H1 (cell line): ENCODE results near the gene INHBC. TPM values are rescaled to one million over a fixed set of nuclear protein-coding genes. Genes with fewer than 3 reads are reported as not detected.

ENCODE experiments used
- CBX8 ChIP-seq: fragments of 300-800, 300-1000 bp; sonication (generic); IDR thresholded peaks from 2 replicates; pipeline ENCODE4 v1.7.1; 2016; ENCODE audit warnings: low read depth, low read length, borderline replicate concordance
- GABPA ChIP-seq: IDR thresholded peaks from 2 replicates; pipeline ENCODE4 v1.6.1; 2011; ENCODE audit warnings: mild to moderate bottlenecking, low read length, moderate library complexity, borderline replicate concordance; ENCODE audit not compliant: insufficient read depth
- HDAC6 ChIP-seq: IDR thresholded peaks from one replicate; pipeline ENCODE4 v1.7.1; 2012; ENCODE audit warnings: low read depth, mild to moderate bottlenecking, inconsistent platforms, low read length, moderate library complexity
- KDM1A ChIP-seq: fragments of 200-600, 300-600 bp; sonication (generic); IDR thresholded peaks from 2 replicates; pipeline ENCODE4 v1.7.1; 2016; ENCODE audit warnings: mild to moderate bottlenecking, low read length, borderline replicate concordance
- POU5F1 ChIP-seq: IDR thresholded peaks from 2 replicates; pipeline ENCODE4 v1.6.1; 2011; ENCODE audit warnings: low read depth, mild to moderate bottlenecking, low read length, moderate library complexity
- YY1 ChIP-seq: IDR thresholded peaks from 2 replicates; pipeline ENCODE4 v1.6.1; 2011; ENCODE audit warnings: low read depth, mild to moderate bottlenecking, low read length
- polyA plus RNA-seq, 7 experiments: library from polyadenylated mRNA; depleted of rRNA in 3 of 7; stranded (reverse) in 5 of 7; unstranded in 2 of 7; fragments of >200 nt in 5 of 7; fragments of 200-250 nt in 2 of 7; gene quantifications; 1 replicate in 5 of 7; 2 replicates in 1 of 7; 4 replicates in 1 of 7; pipeline versions ENCODE4 v1.2.1 to v1.2.3, GENCODE V29; 2011 to 2013; ENCODE audit warnings: missing spikeins in 2 of 7, mixed read lengths in 2 of 7
- total RNA-seq: library from RNA; stranded (reverse); fragmentation: NEBNext Ultra II Directional; extraction: Animal tissue kit (Norgen Biotek cat#: 25700); gene quantifications from 2 replicates; pipeline ENCODE4 v1.2.1, GENCODE V29; 2021
- TF ChIP-seq, protein P1 (sequence below): IDR thresholded peaks from 2 replicates; pipeline ENCODE4 v1.6.1; 2011; ENCODE audit warnings: low read depth, mild to moderate bottlenecking, low read length; ENCODE audit not compliant: insufficient read depth
- TF ChIP-seq, protein P2 (sequence below): IDR thresholded peaks from 2 replicates; pipeline ENCODE4 v1.6.1; 2012; ENCODE audit warnings: inconsistent platforms
- TF ChIP-seq, protein P3 (sequence below): IDR thresholded peaks from 2 replicates; pipeline ENCODE4 v1.6.1; 2012; ENCODE audit warnings: low read length, inconsistent platforms
- TF ChIP-seq, protein P4 (sequence below): IDR thresholded peaks from 2 replicates; pipeline ENCODE4 v1.6.1; 2012; ENCODE audit warnings: inconsistent platforms

INHBC gene
- total and polyA plus RNA-seq, 2 of the 8 experiments (the other 6 are each of a cell fraction or from before 2014, with no cell fraction given): 0.15 TPM; not detected in 1

DNA sequence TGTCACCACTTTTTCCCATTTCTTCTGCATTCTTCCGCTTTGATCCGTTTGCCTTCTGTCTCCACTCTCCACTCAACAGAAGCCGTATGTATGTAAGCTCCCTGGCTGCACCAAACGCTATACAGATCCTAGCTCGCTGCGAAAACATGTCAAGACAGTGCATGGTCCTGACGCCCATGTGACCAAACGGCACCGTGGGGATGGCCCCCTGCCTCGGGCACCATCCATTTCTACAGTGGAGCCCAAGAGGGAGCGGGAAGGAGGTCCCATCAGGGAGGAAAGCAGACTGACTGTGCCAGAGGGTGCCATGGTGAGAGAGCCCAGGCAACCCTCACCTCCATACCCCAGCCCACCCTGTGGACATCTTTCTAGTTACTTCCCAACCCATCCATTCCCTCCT is 33.3 kb downstream of the INHBC start (continued):
- TF ChIP-seq, protein P1, sequence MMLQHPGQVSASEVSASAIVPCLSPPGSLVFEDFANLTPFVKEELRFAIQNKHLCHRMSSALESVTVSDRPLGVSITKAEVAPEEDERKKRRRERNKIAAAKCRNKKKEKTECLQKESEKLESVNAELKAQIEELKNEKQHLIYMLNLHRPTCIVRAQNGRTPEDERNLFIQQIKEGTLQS: no peak
- no peak for TF ChIP-seq HDAC6
- TF ChIP-seq GABPA: no peak
- TF ChIP-seq, protein P2, sequence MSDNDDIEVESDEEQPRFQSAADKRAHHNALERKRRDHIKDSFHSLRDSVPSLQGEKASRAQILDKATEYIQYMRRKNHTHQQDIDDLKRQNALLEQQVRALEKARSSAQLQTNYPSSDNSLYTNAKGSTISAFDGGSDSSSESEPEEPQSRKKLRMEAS: no peak
- TF ChIP-seq, protein P3, sequence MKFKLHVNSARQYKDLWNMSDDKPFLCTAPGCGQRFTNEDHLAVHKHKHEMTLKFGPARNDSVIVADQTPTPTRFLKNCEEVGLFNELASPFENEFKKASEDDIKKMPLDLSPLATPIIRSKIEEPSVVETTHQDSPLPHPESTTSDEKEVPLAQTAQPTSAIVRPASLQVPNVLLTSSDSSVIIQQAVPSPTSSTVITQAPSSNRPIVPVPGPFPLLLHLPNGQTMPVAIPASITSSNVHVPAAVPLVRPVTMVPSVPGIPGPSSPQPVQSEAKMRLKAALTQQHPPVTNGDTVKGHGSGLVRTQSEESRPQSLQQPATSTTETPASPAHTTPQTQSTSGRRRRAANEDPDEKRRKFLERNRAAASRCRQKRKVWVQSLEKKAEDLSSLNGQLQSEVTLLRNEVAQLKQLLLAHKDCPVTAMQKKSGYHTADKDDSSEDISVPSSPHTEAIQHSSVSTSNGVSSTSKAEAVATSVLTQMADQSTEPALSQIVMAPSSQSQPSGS: no peak
- TF ChIP-seq KDM1A: no peak
- TF ChIP-seq, protein P4, sequence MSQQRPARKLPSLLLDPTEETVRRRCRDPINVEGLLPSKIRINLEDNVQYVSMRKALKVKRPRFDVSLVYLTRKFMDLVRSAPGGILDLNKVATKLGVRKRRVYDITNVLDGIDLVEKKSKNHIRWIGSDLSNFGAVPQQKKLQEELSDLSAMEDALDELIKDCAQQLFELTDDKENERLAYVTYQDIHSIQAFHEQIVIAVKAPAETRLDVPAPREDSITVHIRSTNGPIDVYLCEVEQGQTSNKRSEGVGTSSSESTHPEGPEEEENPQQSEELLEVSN: no peak
- TF ChIP-seq CBX8: no peak
- no peak for TF ChIP-seq YY1
- TF ChIP-seq POU5F1: no peak
